ENCODE data around the gene HHAT. TPM values are rescaled to one million over a fixed set of nuclear protein-coding genes. Genes with fewer than 3 reads are reported as not detected.

HHAT gene
- total RNA-seq, 4 donors from 2014 or later, result 3.4 to 5.2 (median 4.0) TPM

DNA sequence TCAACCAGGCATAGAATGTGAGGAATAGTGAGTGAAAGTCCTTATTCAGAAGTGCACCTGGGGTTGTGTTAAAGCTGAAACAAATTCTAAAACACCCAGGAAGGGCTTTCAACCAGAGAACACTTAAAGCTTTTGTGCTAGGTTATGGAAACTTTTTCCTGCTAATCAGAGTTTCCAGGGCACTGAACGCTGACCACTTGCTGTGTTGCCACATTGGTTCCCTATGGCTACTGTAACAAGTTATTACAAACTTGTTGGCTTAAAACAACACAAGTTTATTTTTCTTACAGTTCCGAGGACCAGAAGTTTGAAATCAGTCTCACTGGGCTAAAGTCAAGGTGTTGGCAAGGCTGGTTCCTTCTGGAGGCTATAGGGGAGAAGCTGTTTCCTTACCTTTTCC, 300.6 kb downstream of the HHAT start:
- Histone ChIP-seq H3K4me3 (no peak overlapping the region), H3K27me3 (no peaks in the 10 kb centered on the region), H3K36me3 (no peaks in the 10 kb centered on the region), H3K9me3 (no peaks in the 10 kb centered on the region), H3K27ac (no peak overlapping the region), H3K4me1 (no peaks in the 10 kb centered on the region)
- intact Hi-C loops (cut with DNase I), result no loop called here
- TF ChIP-seq, protein P1, sequence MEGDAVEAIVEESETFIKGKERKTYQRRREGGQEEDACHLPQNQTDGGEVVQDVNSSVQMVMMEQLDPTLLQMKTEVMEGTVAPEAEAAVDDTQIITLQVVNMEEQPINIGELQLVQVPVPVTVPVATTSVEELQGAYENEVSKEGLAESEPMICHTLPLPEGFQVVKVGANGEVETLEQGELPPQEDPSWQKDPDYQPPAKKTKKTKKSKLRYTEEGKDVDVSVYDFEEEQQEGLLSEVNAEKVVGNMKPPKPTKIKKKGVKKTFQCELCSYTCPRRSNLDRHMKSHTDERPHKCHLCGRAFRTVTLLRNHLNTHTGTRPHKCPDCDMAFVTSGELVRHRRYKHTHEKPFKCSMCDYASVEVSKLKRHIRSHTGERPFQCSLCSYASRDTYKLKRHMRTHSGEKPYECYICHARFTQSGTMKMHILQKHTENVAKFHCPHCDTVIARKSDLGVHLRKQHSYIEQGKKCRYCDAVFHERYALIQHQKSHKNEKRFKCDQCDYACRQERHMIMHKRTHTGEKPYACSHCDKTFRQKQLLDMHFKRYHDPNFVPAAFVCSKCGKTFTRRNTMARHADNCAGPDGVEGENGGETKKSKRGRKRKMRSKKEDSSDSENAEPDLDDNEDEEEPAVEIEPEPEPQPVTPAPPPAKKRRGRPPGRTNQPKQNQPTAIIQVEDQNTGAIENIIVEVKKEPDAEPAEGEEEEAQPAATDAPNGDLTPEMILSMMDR (IDR thresholded peaks at IDR 0.05), result no peak
- no peak for TF ChIP-seq POLR2A (IDR thresholded peaks at IDR 0.05)
- no peak for DNase-seq
- 100% methylated on average over 2 of the region's 2 CpGs for whole genome bisulfite sequencing, 2 donors

DNA sequence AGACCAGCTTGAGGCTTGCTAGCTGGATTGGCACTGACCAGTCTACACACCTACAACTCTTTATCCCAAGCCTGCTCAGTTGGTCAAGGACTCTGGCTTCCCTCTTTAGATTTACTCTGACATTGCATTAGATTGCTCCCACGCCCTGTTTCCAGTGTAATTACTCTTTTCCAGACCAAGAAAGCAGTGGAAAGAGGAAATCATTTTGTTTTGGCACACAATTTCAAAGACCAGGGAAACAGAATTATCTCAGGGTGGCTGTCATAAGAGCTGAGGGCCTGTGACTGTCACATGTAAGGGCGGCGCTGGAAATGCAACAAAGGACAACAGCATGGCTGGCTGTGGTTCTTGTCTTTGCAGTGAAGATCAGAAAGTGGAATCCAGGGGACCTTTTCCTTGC, 302.7 kb downstream of the HHAT start:
- no peaks in the 10 kb centered on the region for H3K36me3 ChIP-seq
- H3K4me1 ChIP-seq, result no peaks in the 10 kb centered on the region
- 90 to 100% methylated on average over 3 of the region's 3 CpGs for WGBS, 2 donors
- H3K27ac ChIP-seq, result no peak overlapping the region
- intact Hi-C loops (cut with DNase I), result no loop called here
- TF ChIP-seq, protein P1 (IDR thresholded peaks at IDR 0.05), result no peak
- no peak for TF ChIP-seq POLR2A (IDR thresholded peaks at IDR 0.05)
- no peak for DNase-seq
- no peaks in the 10 kb centered on the region for H3K27me3 ChIP-seq
- no peaks in the 10 kb centered on the region for H3K9me3 ChIP-seq
- no peak overlapping the region for H3K4me3 ChIP-seq

DNA sequence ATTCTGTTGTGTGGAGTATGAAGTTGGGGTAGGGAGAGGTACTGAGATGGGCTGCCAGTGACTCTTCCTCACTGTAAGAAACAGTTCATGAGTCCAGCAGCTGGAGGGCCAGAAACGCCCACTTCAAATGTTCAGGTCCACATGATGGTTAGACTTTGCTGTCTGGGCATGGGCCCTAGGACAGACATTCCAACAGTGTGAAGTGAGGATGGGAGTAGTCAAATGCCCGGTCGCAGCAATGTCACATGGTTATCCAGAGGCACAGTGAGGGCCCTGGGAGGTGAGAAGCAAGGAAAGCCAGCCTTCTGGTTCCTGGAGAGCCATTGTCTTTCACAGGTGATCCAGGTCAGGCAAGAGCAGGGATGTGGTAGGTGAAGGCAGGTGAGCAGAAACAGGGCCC, 304.4 kb downstream of the HHAT start:
- no peak overlapping the region for H3K27ac ChIP-seq
- H3K36me3 ChIP-seq, result no peaks in the 10 kb centered on the region
- no peaks in the 10 kb centered on the region for H3K27me3 ChIP-seq
- H3K4me1 ChIP-seq, result no peaks in the 10 kb centered on the region
- H3K9me3 ChIP-seq, result no peaks in the 10 kb centered on the region
- TF ChIP-seq, protein P1 (IDR thresholded peaks at IDR 0.05), result no peak
- no peak for TF ChIP-seq POLR2A (IDR thresholded peaks at IDR 0.05)
- no peak for DNase-seq
- 76 to 92% methylated on average over 2 to 3 of the region's 3 CpGs for WGBS, 2 donors
- no peak overlapping the region for H3K4me3 ChIP-seq
- intact Hi-C loops (cut with DNase I), result no loop called here

DNA sequence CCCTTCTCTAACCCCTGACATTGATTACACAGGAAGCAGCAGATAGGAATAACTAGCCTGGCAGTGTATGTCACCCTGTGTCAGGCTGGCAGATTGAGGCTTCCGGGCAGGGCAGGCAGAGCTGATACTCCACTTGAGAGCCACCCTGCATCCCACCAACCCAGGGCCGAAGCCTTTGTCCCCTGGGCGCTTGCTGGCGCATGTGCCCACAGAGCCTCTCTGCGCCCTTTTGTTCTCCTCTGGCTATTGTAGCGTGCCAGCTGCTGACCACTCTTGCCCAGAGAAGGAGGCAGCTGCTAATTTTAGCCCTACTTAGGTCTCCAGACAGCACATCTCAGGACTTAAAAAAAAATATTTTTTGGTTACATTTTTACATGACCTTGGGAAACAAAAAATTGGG, 304.9 kb downstream of the HHAT start:
- 88 to 100% methylated on average over 1 to 2 of the region's 6 CpGs for whole genome bisulfite sequencing, 2 donors
- H3K4me1 ChIP-seq, result no peaks in the 10 kb centered on the region
- H3K27ac ChIP-seq, result no peak overlapping the region
- no peak for DNase-seq
- H3K36me3 ChIP-seq, result no peaks in the 10 kb centered on the region
- no peaks in the 10 kb centered on the region for H3K9me3 ChIP-seq
- intact Hi-C loops (cut with DNase I), result no loop called here
- TF ChIP-seq POLR2A (IDR thresholded peaks at IDR 0.05), result no peak
- TF ChIP-seq, protein P1 (IDR thresholded peaks at IDR 0.05), result no peak
- no peaks in the 10 kb centered on the region for H3K27me3 ChIP-seq
- no peak overlapping the region for H3K4me3 ChIP-seq

DNA sequence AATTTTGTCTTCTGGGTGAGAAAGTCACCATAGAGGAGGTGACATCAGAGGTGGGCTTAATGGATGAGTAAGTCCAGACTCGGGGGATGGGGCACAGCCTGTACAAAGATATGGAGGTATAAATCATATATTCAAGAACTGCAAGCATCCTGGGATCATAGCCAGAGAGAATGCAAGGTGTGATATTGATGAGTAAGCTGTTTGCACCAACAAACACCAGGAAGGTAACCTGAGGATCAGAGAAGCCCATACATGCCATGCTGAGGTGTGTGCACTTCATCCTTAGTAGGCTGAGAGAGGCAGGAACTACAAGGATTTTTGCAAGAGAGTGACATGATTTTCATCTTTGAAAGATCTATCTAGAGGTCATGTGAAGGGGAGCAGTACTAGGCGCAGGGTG, 306.4 kb downstream of the HHAT start:
- Histone ChIP-seq H3K36me3 (no peaks in the 10 kb centered on the region), H3K9me3 (no peaks in the 10 kb centered on the region), H3K27ac (no peak overlapping the region), H3K27me3 (no peaks in the 10 kb centered on the region), H3K4me3 (no peak overlapping the region), H3K4me1 (no peaks in the 10 kb centered on the region)
- DNase-seq, result no peak
- WGBS, 2 donors, result 70 to 73% methylated on average over 2 of the region's 2 CpGs
- intact Hi-C loops (cut with DNase I), result no loop called here
- TF ChIP-seq, protein P1 (IDR thresholded peaks at IDR 0.05), result no peak
- no peak for TF ChIP-seq POLR2A (IDR thresholded peaks at IDR 0.05)

Measured in esophagus squamous epithelium (tissue), 5 donors.